HUES48 (cell line): ENCODE results near the gene TMEM150B.

Experiments used
- H3K27ac ChIP-seq: one replicate; pipeline ENCODE4 v1.7.0; 2013; ENCODE audit warnings: low read depth, low read length, inconsistent platforms
- H3K27me3 ChIP-seq: 2 replicates; pipeline ENCODE4 v1.6.1; 2013; ENCODE audit warnings: mild to moderate bottlenecking, low read length; ENCODE audit not compliant: control insufficient read depth, insufficient read depth
- H3K36me3 ChIP-seq: 2 replicates; pipeline ENCODE4 v1.6.1; 2013; ENCODE audit warnings: low read length; ENCODE audit not compliant: control insufficient read depth, insufficient read depth
- H3K4me1 ChIP-seq: 2 replicates; pipeline ENCODE4 v1.6.1; 2013; ENCODE audit warnings: mild to moderate bottlenecking, low read length; ENCODE audit not compliant: control insufficient read depth, insufficient read depth
- H3K4me3 ChIP-seq: 2 replicates; pipeline ENCODE4 v1.5.1; 2013; ENCODE audit warnings: mild to moderate bottlenecking, low read depth, low read length
- H3K9ac ChIP-seq: 2 replicates; pipeline ENCODE4 v1.6.1; 2013; ENCODE audit warnings: mild to moderate bottlenecking, low read depth, low read length, moderate library complexity
- H3K9me3 ChIP-seq: 2 replicates; pipeline ENCODE4 v1.6.1; 2013; ENCODE audit warnings: low read length; ENCODE audit not compliant: control insufficient read depth, insufficient read depth

Gene TMEM150B

DNA sequence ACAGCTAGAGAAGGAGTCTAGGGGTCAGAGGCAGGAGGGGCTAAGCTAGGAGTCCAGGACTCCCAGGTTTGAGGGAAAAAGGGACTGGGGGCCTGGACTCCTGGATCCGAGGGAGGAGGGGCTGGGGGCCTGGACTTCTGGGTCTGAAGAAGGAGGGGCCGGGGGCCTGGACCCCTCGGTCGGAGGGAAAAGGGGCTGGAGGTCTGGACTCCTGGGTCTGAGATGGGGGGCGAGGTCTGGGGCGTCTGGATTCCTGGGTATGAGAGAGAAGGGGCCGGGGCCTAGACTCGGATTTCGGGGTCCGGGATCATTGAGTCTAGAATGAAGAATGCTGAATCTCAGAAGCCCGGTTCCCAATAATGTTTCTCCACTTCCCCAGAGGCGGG is 22.8 kb downstream of the TMEM150B start:
- Histone ChIP-seq H3K9me3 (no peaks in the 10 kb centered on the region), H3K4me3 (no peak overlapping the region), H3K9ac (no peak overlapping the region), H3K4me1 (peaks cover 6% of the 10 kb centered on the region; the same call in 1 of the 2 replicates), H3K27me3 (no peaks in the 10 kb centered on the region), H3K36me3 (peaks cover 60% of the 10 kb centered on the region), H3K27ac (no peak overlapping the region)

DNA sequence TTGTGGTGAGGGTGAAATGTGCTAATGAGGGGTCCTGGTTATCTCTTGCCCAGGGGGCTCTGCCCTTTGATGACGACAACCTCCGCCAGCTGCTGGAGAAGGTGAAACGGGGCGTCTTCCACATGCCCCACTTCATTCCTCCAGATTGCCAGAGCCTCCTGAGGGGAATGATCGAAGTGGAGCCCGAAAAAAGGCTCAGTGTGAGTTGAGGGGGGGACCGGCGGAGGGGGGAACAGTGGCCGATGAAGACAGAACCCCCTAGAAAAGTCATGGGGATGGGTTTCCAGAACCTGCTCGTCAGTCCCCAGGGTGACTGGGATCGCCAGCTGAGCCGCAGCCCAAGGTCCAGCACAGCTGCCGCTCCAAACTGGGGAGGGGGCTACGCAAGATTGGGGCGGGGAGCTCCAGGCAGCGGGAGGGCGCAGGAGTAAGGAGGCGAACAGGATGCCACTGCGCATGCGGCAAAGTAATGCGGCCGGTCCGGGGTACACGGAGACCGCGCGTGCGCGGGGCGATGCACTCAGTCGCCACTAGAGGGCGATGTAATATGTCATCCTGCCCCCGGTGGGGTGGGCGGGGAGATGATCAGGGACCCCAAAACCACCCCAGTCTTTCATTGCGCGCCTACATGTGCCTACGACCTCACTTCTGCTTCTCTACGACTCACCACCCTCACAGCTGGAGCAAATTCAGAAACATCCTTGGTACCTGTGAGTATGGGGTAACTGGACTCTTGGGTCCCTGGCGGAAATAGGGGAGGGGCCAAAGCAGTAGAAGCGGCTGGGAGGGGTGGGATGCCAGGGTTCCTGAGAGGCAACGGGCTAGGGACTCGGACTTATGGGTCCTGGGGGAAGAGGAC is 23.5 kb downstream of the TMEM150B start:
- no peaks in the 10 kb centered on the region for H3K27me3 ChIP-seq
- H3K9ac ChIP-seq, result no peak overlapping the region
- 0 out of 2 replicates have a peak overlapping the region, but pooled peaks have one; percentile 3 for H3K4me3 ChIP-seq
- peaks cover 59% of the 10 kb centered on the region for H3K36me3 ChIP-seq
- no peaks in the 10 kb centered on the region for H3K9me3 ChIP-seq
- peak overlapping the region; percentile 15 for H3K27ac ChIP-seq
- peaks cover 6% of the 10 kb centered on the region; the same call in 1 of the 2 replicates for H3K4me1 ChIP-seq

DNA sequence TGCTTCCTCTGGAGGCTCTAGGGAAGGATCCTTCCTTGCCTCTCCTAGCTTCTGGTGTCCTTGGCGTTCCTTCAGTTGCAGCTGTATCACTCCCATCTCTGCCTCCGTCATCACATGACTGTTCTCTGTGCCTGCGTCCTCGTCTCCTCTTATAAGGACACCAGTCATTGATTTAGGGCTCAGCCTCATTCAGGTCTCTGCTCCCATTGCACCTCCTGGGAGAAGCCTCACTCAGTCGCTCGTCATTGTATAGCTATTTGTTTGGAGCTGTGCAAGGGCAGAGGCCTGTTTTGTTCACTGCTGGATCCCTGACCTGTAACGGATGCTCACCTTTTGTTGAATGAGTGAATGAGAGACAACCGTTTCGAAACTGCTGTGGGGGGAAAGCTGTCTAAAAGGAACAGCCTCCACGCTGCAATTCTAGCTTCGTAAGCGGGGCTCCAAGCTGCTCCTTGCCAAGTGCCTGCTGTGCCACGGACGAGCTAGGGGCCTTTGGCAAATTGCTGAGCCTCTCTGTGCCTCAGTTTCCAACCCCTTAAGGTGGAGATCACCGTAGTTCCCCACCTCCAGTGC is 24.2 kb downstream of the TMEM150B start:
- no peaks in the 10 kb centered on the region for H3K27me3 ChIP-seq
- H3K9ac ChIP-seq, result no peak overlapping the region
- H3K27ac ChIP-seq, result no peak overlapping the region
- no peak overlapping the region for H3K4me3 ChIP-seq
- H3K36me3 ChIP-seq, result peaks cover 56% of the 10 kb centered on the region
- H3K9me3 ChIP-seq, result no peaks in the 10 kb centered on the region
- peaks cover 6% of the 10 kb centered on the region; the same call in 1 of the 2 replicates for H3K4me1 ChIP-seq

DNA sequence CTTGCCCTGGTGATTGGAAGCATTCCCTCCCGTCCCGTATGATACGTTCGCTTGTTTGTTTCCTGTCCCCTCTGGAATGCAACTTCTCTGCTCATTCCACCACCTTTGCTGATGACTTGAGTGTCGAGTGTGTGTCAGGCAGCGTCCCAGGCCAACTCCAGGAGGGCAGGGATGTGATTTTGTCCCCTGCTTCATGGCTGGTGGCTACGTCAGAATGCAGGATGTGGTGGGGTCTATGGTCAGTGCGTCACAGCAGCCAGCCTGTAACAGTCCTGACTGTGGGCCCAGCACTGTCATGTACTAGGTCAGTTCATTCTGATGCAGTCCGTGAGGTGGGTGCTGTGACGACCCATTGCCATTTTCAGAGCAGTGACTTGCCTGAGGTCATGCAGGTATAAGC is 25.1 kb downstream of the TMEM150B start:
- H3K27me3 ChIP-seq, result no peaks in the 10 kb centered on the region
- no peak overlapping the region for H3K27ac ChIP-seq
- no peaks in the 10 kb centered on the region for H3K9me3 ChIP-seq
- H3K4me1 ChIP-seq, result peaks cover 6% of the 10 kb centered on the region; the same call in 1 of the 2 replicates
- H3K4me3 ChIP-seq, result no peak overlapping the region
- peaks cover 56% of the 10 kb centered on the region for H3K36me3 ChIP-seq
- H3K9ac ChIP-seq, result no peak overlapping the region

DNA sequence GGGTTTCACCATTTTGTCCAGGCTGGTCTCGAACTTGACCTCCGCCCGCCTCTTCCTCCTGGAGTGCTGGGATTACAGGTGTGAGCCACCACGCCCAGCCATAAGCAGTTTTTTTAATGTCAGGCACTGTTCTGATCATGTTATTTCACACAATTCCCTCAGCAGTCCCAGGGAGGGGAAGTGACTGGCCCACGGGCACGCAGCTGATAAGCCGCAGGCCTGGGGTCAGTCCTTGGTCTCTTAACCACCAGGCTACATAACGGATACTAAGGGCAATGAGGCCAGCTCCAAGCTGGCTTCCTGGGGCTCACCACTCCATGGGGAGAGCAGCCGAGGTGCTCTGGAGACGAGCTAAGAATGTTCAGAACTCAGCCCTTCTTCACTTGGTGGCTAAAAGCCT is 27.9 kb downstream of the TMEM150B start:
- H3K9ac ChIP-seq, result no peak overlapping the region
- H3K27me3 ChIP-seq, result no peaks in the 10 kb centered on the region
- H3K9me3 ChIP-seq, result no peaks in the 10 kb centered on the region
- no peak overlapping the region for H3K4me3 ChIP-seq
- H3K4me1 ChIP-seq, result peaks cover 6% of the 10 kb centered on the region; the same call in 1 of the 2 replicates
- H3K27ac ChIP-seq, result no peak overlapping the region
- H3K36me3 ChIP-seq, result peaks cover 53% of the 10 kb centered on the region

DNA sequence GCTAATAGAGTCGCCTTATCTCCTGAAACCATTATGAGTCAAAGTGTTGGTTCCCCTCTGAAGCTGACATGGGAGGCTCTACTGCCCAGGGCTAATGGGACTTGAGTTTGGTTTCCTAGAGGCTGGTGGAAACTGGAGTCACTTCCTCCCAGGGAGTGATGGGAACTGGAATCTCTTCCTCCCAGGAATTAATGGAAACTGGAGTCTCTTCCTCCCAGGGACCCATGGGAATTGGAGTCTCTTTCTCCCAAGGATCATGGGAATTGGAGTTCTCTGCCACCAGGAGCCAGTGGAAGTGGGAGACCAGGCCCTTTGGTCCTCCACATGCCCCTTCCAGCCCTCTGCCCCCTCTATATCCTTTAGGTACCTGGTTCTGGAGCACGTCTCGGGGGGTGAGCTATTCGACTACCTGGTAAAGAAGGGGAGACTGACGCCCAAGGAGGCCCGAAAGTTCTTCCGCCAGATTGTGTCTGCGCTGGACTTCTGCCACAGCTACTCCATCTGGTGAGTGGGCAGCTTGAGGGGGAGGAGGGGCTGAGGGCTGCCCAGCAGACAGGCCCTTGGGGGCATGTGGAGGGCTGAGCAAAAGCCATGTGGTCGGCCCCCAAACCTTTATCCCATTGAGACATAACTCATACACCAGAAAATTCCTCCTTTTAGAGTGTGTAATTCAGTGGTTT is 35.9 kb downstream of the TMEM150B start:
- Histone ChIP-seq H3K27me3 (no peaks in the 10 kb centered on the region), H3K27ac (no peak overlapping the region), H3K9ac (no peak overlapping the region), H3K4me3 (no peak overlapping the region), H3K9me3 (no peaks in the 10 kb centered on the region), H3K36me3 (peaks cover 49% of the 10 kb centered on the region), H3K4me1 (no peaks in the 10 kb centered on the region)

DNA sequence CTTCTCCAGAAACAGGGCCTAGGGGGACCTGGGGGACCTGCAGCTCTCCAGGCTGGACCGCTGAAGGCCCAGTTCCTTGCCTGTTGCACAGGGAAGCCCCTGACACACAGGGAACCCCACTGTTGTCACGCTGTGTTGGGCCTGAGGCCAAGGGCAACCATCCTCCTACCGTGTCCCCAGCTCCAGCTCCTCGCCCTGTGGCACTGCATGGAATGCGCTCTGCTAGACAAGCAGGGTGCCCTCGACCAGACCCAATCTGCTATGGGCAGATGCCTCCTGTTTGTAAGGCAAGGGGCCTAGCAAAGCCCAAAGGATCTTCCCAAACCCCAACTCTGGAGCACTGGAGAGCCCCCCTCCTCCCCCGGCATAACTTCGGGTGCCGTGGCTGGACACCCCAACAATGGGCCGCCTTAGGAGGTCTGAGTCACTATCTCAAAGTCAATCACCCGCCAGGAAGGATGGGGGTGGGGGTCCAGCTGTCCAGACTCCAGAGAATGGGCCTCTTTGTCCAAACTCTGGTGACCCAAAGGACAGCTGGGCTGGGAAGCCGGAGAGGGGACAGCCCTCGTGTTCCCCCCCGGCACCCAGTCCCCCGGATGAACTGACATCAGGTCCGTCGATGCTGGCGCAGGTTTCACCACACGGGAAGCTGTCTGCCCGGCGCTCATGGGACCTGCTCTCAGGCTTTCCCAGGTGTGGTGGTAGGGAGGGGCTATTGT is 37.6 kb downstream of the TMEM150B start:
- Histone ChIP-seq H3K27me3 (no peaks in the 10 kb centered on the region), H3K9ac (no peak overlapping the region), H3K9me3 (no peaks in the 10 kb centered on the region), H3K27ac (no peak overlapping the region), H3K36me3 (peaks cover 37% of the 10 kb centered on the region), H3K4me3 (no peak overlapping the region), H3K4me1 (no peaks in the 10 kb centered on the region)

DNA sequence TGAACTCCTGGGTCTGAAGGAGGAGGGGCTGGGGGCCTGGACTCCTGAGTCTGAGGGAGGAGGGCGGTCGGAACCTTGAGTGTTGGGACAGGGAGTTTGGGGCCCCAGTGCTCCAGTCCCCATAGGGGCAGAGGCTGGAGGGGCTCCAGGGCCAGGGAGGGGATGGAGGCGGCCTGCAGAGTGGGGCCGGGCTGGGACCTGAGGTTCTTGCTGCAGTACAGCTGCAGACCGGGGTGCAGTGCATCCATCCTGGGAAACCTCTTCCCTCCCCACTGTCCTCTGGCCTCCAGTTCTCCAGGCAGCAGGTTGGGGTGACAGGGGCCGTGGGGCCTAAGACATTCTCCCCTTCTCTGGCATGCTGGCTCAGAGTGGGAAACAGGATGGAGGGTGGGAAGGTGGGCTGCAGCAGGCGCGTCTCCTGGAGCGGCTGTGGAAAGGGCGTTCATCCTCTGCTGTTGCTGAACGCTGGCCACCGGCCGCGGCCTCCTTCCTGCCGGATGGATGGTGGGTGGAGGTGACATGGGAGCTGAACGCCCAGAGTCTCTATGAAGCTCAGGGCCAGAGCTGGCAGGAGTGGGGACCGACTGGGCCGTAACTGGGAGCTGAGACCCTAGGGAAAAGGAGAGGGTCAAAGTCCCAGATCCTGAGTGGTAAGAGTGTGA is 39.8 kb downstream of the TMEM150B start:
- no peak overlapping the region for H3K9ac ChIP-seq
- no peaks in the 10 kb centered on the region for H3K9me3 ChIP-seq
- H3K4me3 ChIP-seq, result peak overlapping the region; percentile 50
- H3K4me1 ChIP-seq, result peaks cover 3% of the 10 kb centered on the region; the same call in 1 of the 2 replicates
- H3K27ac ChIP-seq, result no peak overlapping the region
- peaks cover 27% of the 10 kb centered on the region for H3K36me3 ChIP-seq
- no peaks in the 10 kb centered on the region for H3K27me3 ChIP-seq

DNA sequence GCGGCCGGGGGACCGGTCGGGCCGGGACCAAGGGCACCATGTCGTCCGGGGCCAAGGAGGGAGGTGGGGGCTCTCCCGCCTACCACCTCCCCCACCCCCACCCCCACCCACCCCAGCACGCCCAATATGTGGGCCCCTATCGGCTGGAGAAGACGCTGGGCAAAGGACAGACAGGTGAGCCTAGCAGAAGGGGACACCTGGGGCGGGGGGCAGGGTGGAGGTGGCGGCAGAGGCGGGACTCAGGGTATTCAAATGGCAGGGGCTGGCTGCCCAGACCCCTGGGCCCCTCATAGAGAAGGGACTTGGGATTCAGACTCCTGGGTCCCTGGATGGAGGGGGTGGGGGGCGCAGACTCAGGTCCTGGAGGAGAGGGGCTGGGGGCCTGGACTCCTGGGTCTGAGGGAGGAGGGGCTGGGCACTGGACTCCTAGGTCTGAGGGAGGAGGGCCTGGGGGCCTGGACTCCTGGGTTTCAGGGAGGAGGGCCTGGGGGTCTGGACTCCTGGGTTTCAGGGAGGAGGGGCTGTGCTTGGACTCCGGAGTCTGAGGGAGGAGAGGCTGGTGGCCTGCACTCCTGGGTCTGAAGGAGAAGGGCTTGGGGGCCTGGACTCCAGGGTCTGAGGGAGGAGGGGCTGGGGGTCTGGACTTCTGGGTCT is 40.6 kb downstream of the TMEM150B start:
- H3K9ac ChIP-seq, result no peak overlapping the region
- H3K36me3 ChIP-seq, result peaks cover 20% of the 10 kb centered on the region
- peaks cover 3% of the 10 kb centered on the region; the same call in 1 of the 2 replicates for H3K4me1 ChIP-seq
- no peaks in the 10 kb centered on the region for H3K27me3 ChIP-seq
- peak overlapping the region; percentile 50 for H3K4me3 ChIP-seq
- H3K9me3 ChIP-seq, result no peaks in the 10 kb centered on the region
- H3K27ac ChIP-seq, result peak overlapping the region; percentile 71
